NT2/D1 (cell line): ENCODE measurements around the gene DDHD1.

Experiments
- DNase-seq: peaks from one replicate; pipeline ENCODE4 v3.0.0-alpha.2; 2011; ENCODE audit warnings: low read depth, low spot score
- H3K27me3 ChIP-seq: 2 replicates; pipeline ENCODE4 v1.6.0; 2011; ENCODE audit warnings: mild to moderate bottlenecking; ENCODE audit not compliant: insufficient read length, insufficient read depth
- H3K36me3 ChIP-seq: 2 replicates; pipeline ENCODE4 v1.6.1; 2011; ENCODE audit warnings: mild to moderate bottlenecking, low read length, mixed read lengths; ENCODE audit not compliant: insufficient read depth, insufficient read length
- H3K4me1 ChIP-seq: 2 replicates; pipeline ENCODE4 v1.5.1; 2011; ENCODE audit not compliant: insufficient read depth, insufficient read length
- H3K4me3 ChIP-seq: 2 replicates; pipeline ENCODE4 v1.5.1; 2011; ENCODE audit warnings: low read depth; ENCODE audit not compliant: insufficient read length
- H3K9ac ChIP-seq: 2 replicates; pipeline ENCODE4 v1.6.0; 2011; ENCODE audit warnings: low read depth; ENCODE audit not compliant: insufficient read length
- H3K9me3 ChIP-seq: 2 replicates; pipeline ENCODE4 v1.5.1; 2011; ENCODE audit warnings: mild to moderate bottlenecking, low read length; ENCODE audit not compliant: insufficient read depth
- SUZ12 ChIP-seq: IDR thresholded peaks from 2 replicates; pipeline ENCODE4 v1.6.1; 2011; ENCODE audit not compliant: insufficient read length, insufficient read depth; ENCODE audit errors: extremely low read depth
- YY1 ChIP-seq: IDR thresholded peaks from 2 replicates; pipeline ENCODE4 v1.6.1; 2011; ENCODE audit not compliant: insufficient read length, insufficient read depth
- ZNF274 ChIP-seq: IDR thresholded peaks from 2 replicates; pipeline ENCODE4 v1.6.1; 2011; ENCODE audit warnings: mild to moderate bottlenecking, low read depth, low read length

Gene DDHD1

GRCh38 chr14:53151523-53152183, 1.5 kb downstream of the DDHD1 start:
- H3K4me1 ChIP-seq, result no peaks in the 10 kb centered on the region
- no peaks in the 10 kb centered on the region for H3K36me3 ChIP-seq
- no peak for TF ChIP-seq ZNF274
- no peak for TF ChIP-seq YY1
- no peak for TF ChIP-seq SUZ12

DNA sequence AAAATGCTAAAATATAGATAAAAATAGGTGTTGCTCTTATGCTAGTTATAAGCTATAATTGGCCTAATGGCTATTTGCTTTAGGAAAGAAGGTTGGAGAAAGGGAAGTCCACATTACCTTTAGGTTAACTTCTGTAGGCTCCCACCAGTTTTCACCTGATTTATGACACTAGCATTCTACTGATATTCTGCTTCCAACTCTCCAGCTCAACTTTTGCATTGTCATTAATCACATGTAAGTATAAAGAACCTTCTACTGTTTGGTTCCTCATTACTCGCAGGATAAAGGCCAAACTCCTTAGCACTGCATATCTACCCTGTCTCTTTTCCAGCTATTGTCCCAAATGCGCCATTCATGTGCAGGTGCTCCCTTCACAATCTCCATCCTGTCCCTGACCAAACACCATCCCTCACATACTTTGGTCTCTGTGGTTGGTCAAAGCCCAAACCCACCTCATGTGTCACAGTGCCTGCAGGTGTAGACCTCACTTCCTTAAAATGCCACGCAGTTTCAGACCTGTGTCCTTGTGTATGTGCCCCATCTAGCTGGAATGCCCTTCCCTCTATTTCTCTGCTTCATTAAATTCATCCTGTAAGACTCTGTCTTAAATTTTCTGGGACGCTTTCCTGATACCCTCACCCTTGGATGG, 3.3 kb downstream of the DDHD1 start:
- Histone ChIP-seq H3K9ac (no peak overlapping the region), H3K9me3 (no peaks in the 10 kb centered on the region)

More at GRCh38 chr14:53151523-53152183, 1.5 kb downstream of the DDHD1 start:
- H3K4me3 ChIP-seq, result peak overlapping the region; percentile 82
- peaks cover 3% of the 10 kb centered on the region for H3K27me3 ChIP-seq
- H3K9me3 ChIP-seq, result no peaks in the 10 kb centered on the region
- DNase-seq, result peak; percentile 16
- H3K9ac ChIP-seq, result peak overlapping the region; percentile 90

DNA sequence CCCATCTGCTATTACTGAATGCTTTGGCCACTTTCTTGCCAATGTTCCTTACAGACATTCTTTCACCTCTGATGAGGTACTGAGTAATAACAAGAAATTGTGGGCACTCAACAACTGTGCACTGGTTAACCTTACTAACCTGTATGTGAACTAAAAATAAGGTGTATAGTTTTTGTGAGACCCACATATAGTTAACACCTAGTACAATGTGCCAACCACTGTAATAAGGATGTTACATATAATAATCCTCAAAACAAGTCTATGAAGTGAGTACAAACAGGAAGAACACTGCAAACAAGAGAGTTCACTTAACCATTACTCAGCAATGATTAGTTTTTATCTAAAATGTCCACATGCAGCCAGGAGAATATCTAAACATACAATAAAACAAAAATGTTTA, 4.5 kb downstream of the DDHD1 start:
- no peak for TF ChIP-seq YY1
- no peak for TF ChIP-seq ZNF274
- no peak for TF ChIP-seq SUZ12
- Histone ChIP-seq H3K4me1 (no peaks in the 10 kb centered on the region), H3K4me3 (no peak overlapping the region), H3K36me3 (no peaks in the 10 kb centered on the region), H3K27me3 (peaks cover 3% of the 10 kb centered on the region), H3K9ac (no peak overlapping the region), H3K9me3 (no peaks in the 10 kb centered on the region)
- no peak for DNase-seq

More for the DNA sequence above, 3.3 kb downstream of the DDHD1 start:
- TF ChIP-seq SUZ12 (no peak), ZNF274 (no peak), YY1 (no peak)
- DNase-seq, result no peak
- H3K4me3 ChIP-seq, result no peak overlapping the region
- H3K27me3 ChIP-seq, result peaks cover 3% of the 10 kb centered on the region
- no peaks in the 10 kb centered on the region for H3K36me3 ChIP-seq
- H3K4me1 ChIP-seq, result no peaks in the 10 kb centered on the region

DNA sequence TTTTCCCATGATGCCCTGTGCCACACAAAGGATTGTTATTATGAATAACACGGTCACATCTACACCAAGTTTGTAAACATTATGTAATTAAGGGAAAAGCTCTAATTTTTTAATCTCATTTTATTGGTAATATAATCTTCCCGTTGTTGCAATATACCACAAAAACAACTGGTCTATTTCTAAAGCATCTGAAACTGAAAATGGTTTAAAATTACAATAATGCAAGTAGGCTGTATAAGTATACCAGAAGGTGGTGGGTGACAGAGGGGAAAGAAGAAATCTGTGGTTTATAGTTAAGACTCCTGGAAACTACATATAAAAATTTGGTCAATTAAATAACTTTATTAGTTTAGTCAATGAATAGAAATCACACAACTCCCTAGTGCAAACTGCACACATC, 5.2 kb downstream of the DDHD1 start:
- no peaks in the 10 kb centered on the region for H3K4me1 ChIP-seq
- no peaks in the 10 kb centered on the region for H3K36me3 ChIP-seq
- no peak overlapping the region for H3K4me3 ChIP-seq
- H3K9ac ChIP-seq, result no peak overlapping the region
- no peak for DNase-seq
- peaks cover 3% of the 10 kb centered on the region for H3K27me3 ChIP-seq
- 0 out of 2 replicates have a peak, but pooled peaks cover under 1% of the 10 kb centered on the region for H3K9me3 ChIP-seq
- TF ChIP-seq ZNF274 (no peak), YY1 (no peak), SUZ12 (no peak)

- H3K27me3 ChIP-seq, result peaks cover 3% of the 10 kb centered on the region
- no peak overlapping the region for H3K4me3 ChIP-seq
- H3K4me1 ChIP-seq, result no peaks in the 10 kb centered on the region
- TF ChIP-seq YY1 (no peak), ZNF274 (no peak), SUZ12 (no peak)
- H3K36me3 ChIP-seq, result no peaks in the 10 kb centered on the region
- H3K9me3 ChIP-seq, result 0 out of 2 replicates have a peak, but pooled peaks cover 6% of the 10 kb centered on the region
- H3K9ac ChIP-seq, result no peak overlapping the region
- no peak for DNase-seq
Observed at GRCh38 chr14:53147208-53147607, 5.9 kb downstream of the DDHD1 start.

DNA sequence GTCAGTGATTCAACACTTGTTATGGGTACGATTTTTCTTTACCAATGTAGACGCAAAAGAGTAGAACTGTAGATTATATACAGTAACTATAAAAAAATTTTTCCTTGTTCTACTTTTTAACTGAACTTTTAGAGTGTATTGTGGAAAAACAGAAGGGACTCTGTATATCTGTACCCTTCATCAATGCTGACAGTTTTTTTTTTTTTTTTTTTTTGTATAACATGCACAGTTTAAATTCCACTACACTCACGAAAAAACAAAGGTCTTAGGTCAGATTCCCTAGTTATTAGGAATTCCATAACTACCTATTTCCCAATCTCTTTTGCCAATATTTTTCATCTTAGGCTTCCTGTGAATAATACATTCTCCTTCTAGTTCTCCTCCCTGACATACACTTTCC, 6.4 kb downstream of the DDHD1 start:
- DNase-seq, result no peak
- no peaks in the 10 kb centered on the region for H3K36me3 ChIP-seq
- 0 out of 2 replicates have a peak, but pooled peaks cover 6% of the 10 kb centered on the region for H3K9me3 ChIP-seq
- H3K4me3 ChIP-seq, result no peak overlapping the region
- no peak overlapping the region for H3K9ac ChIP-seq
- TF ChIP-seq ZNF274 (no peak), YY1 (no peak), SUZ12 (no peak)
- H3K4me1 ChIP-seq, result no peaks in the 10 kb centered on the region
- peaks cover under 1% of the 10 kb centered on the region for H3K27me3 ChIP-seq

DNA sequence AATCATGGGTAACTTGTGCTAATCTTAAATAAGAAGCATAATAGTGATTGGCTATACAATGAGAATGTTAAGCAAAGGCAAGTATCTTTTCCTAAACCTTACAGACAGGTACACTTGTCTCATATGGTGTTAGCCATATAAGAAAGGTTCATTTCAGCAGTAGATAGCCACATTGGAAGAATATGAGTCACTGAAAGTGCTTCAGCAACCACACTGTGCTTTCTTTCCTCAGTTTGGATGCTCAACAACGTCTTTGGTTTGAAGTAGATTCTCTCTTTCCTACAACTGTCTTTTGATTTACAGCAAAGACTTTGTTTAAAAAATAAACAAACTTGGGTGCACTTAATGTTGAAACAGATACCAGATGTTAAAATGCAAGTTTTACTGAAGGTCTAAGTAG, 8.9 kb downstream of the DDHD1 start:
- no peak for DNase-seq
- no peak overlapping the region for H3K9ac ChIP-seq
- H3K4me3 ChIP-seq, result no peak overlapping the region
- no peaks in the 10 kb centered on the region for H3K4me1 ChIP-seq
- no peaks in the 10 kb centered on the region for H3K27me3 ChIP-seq
- no peaks in the 10 kb centered on the region for H3K36me3 ChIP-seq
- peaks cover 18% of the 10 kb centered on the region; the same call in 1 of the 2 replicates for H3K9me3 ChIP-seq
- TF ChIP-seq SUZ12 (no peak), YY1 (no peak), ZNF274 (no peak)
